Measurements from ENCODE around the gene UBR4.

- TF ChIP-seq CTCF (IDR thresholded peaks at IDR 0.05; ENCODE audit: low read depth, low read length) (no peak), EZH2phosphoT487 (IDR thresholded peaks at IDR 0.05; ENCODE audit: low read depth) (no peak)
Observed at GRCh38 chr1:19140465-19140864, 69.6 kb downstream of the UBR4 start.

All from OCI-LY3 (cell line).